ENCODE data around the gene RXRA. TPM values are rescaled to one million over a fixed set of nuclear protein-coding genes. Genes with fewer than 3 reads are reported as not detected.

RXRA gene
- total RNA-seq, 1 experiment from 2014 or later, result 31.6 TPM

DNA sequence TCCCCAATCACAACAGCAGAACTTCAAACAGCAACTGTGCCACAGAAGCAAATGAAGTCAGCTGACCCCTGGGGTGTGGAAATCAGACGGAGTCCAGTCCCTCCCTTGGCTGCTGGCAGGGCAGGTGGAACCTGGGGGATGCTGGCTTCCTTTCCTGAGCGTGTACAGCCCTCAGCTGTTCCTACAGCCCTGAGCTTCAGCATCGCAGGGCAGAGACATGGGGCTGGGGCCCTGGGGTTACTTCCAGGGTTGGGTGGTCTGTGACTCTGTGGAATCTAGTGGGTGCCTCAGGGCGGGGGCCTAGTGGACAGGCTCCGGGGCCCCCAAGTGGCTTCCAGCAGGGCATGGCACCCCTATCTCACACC lies 7.3 kb upstream of the RXRA start:
- Histone ChIP-seq H3K27ac (ENCODE audit: low read length) (no peak overlapping the region), H3K4me1 (ENCODE audit: control insufficient read depth, insufficient read depth, low read length) (peaks cover under 1% of the 10 kb centered on the region; the same call in 1 of the 2 replicates), H3K4me3 (ENCODE audit: low read depth in 2 of 2, low read length in 2 of 2) (no peak overlapping the region), H3K27me3 (ENCODE audit: control insufficient read depth, insufficient read depth, low read length) (no peaks in the 10 kb centered on the region), H3K9me3 (ENCODE audit: control insufficient read depth, insufficient read depth, low read depth, low read length) (no peaks in the 10 kb centered on the region), H3K36me3 (ENCODE audit: control insufficient read depth, insufficient read depth, low read length) (no peaks in the 10 kb centered on the region)
- BruUV-seq (replicated peaks), result no TSS peak
- ChIA-PET CTCF (no interaction called here), POLR2A (no interaction called here)
- intact Hi-C loops (cut with micrococcal nuclease; ENCODE audit: unreplicated experiment), result no loop called here
- no peak for DNase-seq (ENCODE audit: low read depth, low spot score)
- ATAC-seq, result no peak
- TF ChIP-seq, protein P1, sequence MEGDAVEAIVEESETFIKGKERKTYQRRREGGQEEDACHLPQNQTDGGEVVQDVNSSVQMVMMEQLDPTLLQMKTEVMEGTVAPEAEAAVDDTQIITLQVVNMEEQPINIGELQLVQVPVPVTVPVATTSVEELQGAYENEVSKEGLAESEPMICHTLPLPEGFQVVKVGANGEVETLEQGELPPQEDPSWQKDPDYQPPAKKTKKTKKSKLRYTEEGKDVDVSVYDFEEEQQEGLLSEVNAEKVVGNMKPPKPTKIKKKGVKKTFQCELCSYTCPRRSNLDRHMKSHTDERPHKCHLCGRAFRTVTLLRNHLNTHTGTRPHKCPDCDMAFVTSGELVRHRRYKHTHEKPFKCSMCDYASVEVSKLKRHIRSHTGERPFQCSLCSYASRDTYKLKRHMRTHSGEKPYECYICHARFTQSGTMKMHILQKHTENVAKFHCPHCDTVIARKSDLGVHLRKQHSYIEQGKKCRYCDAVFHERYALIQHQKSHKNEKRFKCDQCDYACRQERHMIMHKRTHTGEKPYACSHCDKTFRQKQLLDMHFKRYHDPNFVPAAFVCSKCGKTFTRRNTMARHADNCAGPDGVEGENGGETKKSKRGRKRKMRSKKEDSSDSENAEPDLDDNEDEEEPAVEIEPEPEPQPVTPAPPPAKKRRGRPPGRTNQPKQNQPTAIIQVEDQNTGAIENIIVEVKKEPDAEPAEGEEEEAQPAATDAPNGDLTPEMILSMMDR (IDR thresholded peaks at IDR 0.05), result no peak
- TF ChIP-seq POLR2AphosphoS5 (IDR thresholded peaks at IDR 0.05; ENCODE audit: low read depth, low read length) (no peak), SIN3A (IDR thresholded peaks at IDR 0.05; ENCODE audit: borderline replicate concordance, insufficient read depth, low read depth, low read length) (no peak), TCF7L2 (IDR thresholded peaks at IDR 0.05; ENCODE audit: low read depth, low read length) (no peak)
- TF ChIP-seq, protein P2, sequence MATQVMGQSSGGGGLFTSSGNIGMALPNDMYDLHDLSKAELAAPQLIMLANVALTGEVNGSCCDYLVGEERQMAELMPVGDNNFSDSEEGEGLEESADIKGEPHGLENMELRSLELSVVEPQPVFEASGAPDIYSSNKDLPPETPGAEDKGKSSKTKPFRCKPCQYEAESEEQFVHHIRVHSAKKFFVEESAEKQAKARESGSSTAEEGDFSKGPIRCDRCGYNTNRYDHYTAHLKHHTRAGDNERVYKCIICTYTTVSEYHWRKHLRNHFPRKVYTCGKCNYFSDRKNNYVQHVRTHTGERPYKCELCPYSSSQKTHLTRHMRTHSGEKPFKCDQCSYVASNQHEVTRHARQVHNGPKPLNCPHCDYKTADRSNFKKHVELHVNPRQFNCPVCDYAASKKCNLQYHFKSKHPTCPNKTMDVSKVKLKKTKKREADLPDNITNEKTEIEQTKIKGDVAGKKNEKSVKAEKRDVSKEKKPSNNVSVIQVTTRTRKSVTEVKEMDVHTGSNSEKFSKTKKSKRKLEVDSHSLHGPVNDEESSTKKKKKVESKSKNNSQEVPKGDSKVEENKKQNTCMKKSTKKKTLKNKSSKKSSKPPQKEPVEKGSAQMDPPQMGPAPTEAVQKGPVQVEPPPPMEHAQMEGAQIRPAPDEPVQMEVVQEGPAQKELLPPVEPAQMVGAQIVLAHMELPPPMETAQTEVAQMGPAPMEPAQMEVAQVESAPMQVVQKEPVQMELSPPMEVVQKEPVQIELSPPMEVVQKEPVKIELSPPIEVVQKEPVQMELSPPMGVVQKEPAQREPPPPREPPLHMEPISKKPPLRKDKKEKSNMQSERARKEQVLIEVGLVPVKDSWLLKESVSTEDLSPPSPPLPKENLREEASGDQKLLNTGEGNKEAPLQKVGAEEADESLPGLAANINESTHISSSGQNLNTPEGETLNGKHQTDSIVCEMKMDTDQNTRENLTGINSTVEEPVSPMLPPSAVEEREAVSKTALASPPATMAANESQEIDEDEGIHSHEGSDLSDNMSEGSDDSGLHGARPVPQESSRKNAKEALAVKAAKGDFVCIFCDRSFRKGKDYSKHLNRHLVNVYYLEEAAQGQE (IDR thresholded peaks at IDR 0.05; ENCODE audit: insufficient read depth in 1 of 2, low read depth in 2 of 2, low read length in 1 of 2), result no peak
- in situ Hi-C loops (cut with HindIII; ENCODE audit: low pct_unique_long_range_greater_than_20kb, low sequenced_read_pairs), result no loop called here

DNA sequence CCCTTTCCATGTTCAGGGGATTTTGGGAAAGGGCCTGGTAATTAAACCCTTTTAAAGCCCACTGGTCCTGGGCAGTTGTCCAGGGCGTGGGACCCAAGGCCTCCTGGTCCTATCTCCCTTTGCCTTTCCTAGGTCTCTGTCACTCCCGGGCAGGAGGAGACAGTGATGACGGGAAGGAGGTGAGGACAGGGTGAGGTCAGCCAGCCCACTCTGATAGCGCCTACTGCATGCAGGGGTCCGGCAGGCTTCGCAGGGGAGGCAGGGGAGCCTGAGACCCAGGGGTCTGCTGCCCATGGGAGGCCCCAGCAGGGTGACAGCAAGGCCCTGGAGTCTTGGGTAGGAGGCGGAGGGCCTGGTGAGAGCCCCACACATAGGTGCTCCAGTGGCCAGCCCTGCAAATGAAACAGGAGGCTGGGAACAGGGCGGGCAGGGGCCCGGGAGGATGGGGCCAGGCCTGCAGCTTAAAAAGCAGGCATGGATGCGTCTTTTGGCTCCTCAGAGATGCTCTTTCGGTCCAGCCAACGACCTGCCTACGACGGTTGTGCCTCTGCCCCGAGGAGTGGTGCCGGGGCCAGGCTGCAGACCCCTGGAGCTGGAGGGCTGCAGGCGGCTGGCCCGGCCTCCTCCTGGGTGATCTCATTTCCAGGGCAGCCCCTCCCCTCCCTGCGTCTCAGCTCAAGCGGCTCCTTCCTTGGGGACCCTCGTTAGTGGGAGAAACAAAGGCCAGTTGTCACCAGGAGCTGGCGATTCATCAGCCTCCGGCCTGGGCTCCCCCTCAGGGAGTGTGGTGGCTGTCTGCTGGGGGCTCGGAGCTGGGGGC lies 6.7 kb upstream of the RXRA start:
- DNase-seq (ENCODE audit: low read depth, low spot score) (no peak), ATAC-seq (no peak)
- in situ Hi-C loops (cut with HindIII; ENCODE audit: low pct_unique_long_range_greater_than_20kb, low sequenced_read_pairs), result no loop called here

More for the DNA sequence above, 6.7 kb upstream of the RXRA start:
- Histone ChIP-seq H3K4me3 (ENCODE audit: low read depth in 2 of 2, low read length in 2 of 2) (no peak overlapping the region), H3K27me3 (ENCODE audit: control insufficient read depth, insufficient read depth, low read length) (no peaks in the 10 kb centered on the region), H3K36me3 (ENCODE audit: control insufficient read depth, insufficient read depth, low read length) (no peaks in the 10 kb centered on the region), H3K27ac (ENCODE audit: low read length) (no peak overlapping the region), H3K4me1 (ENCODE audit: control insufficient read depth, insufficient read depth, low read length) (peaks cover 7% of the 10 kb centered on the region), H3K9me3 (ENCODE audit: control insufficient read depth, insufficient read depth, low read depth, low read length) (no peaks in the 10 kb centered on the region)
- intact Hi-C loops (cut with micrococcal nuclease; ENCODE audit: unreplicated experiment), result loop anchor here (10.0 kb wide), 1 partner anchor 145 kb away; no protein-coding TSS in a partner anchor
- POLR2A ChIA-PET, result no interaction called here
- BruUV-seq (replicated peaks), result no TSS peak
- CTCF ChIA-PET, result no interaction called here
- TF ChIP-seq, protein P1 (IDR thresholded peaks at IDR 0.05), result no peak

Data from Panc1 (cell line).